ENCODE data around the gene ZCCHC10.
"Not testable (repeated sequence)": the region's sequence is repeated elsewhere in the genome, so short reads cannot be mapped to it uniquely, and the experiment has no call there.

ZCCHC10 gene

GRCh38 chr5:133030343-133031005, 4.1 kb upstream of the ZCCHC10 start:
- ChIA-PET CTCF (interaction anchor here (0.6 kb wide), 1 partner anchor 119 kb away, joined by 4 read pairs; no protein-coding TSS in a partner anchor), POLR2A (interaction anchor here (0.9 kb wide), 1 partner anchor 12 kb away, joined by 5 read pairs; no protein-coding TSS in a partner anchor)
- Histone ChIP-seq H3K36me3 (ENCODE audit: control insufficient read depth in 4 of 4, insufficient read depth in 4 of 4, low read length in 3 of 4) (no peaks in the 10 kb centered on the region), H3K4me3 (ENCODE audit: control insufficient read depth in 1 of 7, extremely low read depth in 1 of 7, insufficient read depth in 4 of 7, low read depth in 2 of 7, low read length in 6 of 7) (no peak overlapping the region), H3K9me3 (ENCODE audit: control extremely low read depth in 1 of 5, control insufficient read depth in 4 of 5, insufficient read depth in 2 of 5, low read depth in 1 of 5, low read length in 4 of 5) (no peaks in the 10 kb centered on the region), H3K27ac (ENCODE audit: insufficient read depth in 1 of 2, low read depth in 1 of 2, low read length in 2 of 2, poor library complexity in 1 of 2, severe bottlenecking in 2 of 2) (no peak overlapping the region), H3K27me3 (replicated peaks in 2 of 5; ENCODE audit: control insufficient read depth in 4 of 5, insufficient read depth in 5 of 5, low read length in 4 of 5) (no peaks in the 10 kb centered on the region), H3K4me1 (ENCODE audit: control extremely low read depth in 1 of 4, control insufficient read depth in 4 of 4, insufficient read depth in 4 of 4, low read length in 3 of 4) (peaks cover 9 to 18% (median 13%) of the 10 kb centered on the region in 4 experiments)
- no peak for DNase-seq
- WGBS (ENCODE audit: insufficient coverage), result no CpG with 5 or more reads among the region's 2 CpGs

- Histone ChIP-seq H3K4me3 (ENCODE audit: control insufficient read depth in 1 of 7, extremely low read depth in 1 of 7, insufficient read depth in 4 of 7, low read depth in 2 of 7, low read length in 6 of 7) (no peak overlapping the region), H3K36me3 (ENCODE audit: control insufficient read depth in 4 of 4, insufficient read depth in 4 of 4, low read length in 3 of 4) (no peaks in the 10 kb centered on the region), H3K9me3 (ENCODE audit: control extremely low read depth in 1 of 5, control insufficient read depth in 4 of 5, insufficient read depth in 2 of 5, low read depth in 1 of 5, low read length in 4 of 5) (no peaks in the 10 kb centered on the region), H3K27ac (ENCODE audit: insufficient read depth in 1 of 2, low read depth in 1 of 2, low read length in 2 of 2, poor library complexity in 1 of 2, severe bottlenecking in 2 of 2) (no peak overlapping the region), H3K27me3 (replicated peaks in 2 of 5; ENCODE audit: control insufficient read depth in 4 of 5, insufficient read depth in 5 of 5, low read length in 4 of 5) (no peaks in the 10 kb centered on the region), H3K4me1 (ENCODE audit: control extremely low read depth in 1 of 4, control insufficient read depth in 4 of 4, insufficient read depth in 4 of 4, low read length in 3 of 4) (peaks cover 10 to 26% (median 21%) of the 10 kb centered on the region in 4 experiments)
- ChIA-PET POLR2A (no interaction called here), CTCF (no interaction called here)
- WGBS (ENCODE audit: insufficient coverage), result 88% methylated on average over 1 of the region's 1 CpG
- DNase-seq, result no peak
These were observed 3.1 kb upstream of the ZCCHC10 start for GRCh38 chr5:133029416-133029815.

GRCh38 chr5:133026664-133027153, 360 bp upstream of the ZCCHC10 start:
- H3K27me3 ChIP-seq (replicated peaks in 2 of 5; ENCODE audit: control insufficient read depth in 4 of 5, insufficient read depth in 5 of 5, low read length in 4 of 5), result no peaks in the 10 kb centered on the region
- H3K4me1 ChIP-seq (ENCODE audit: control extremely low read depth in 1 of 4, control insufficient read depth in 4 of 4, insufficient read depth in 4 of 4, low read length in 3 of 4), result peaks cover 8 to 17% (median 11%) of the 10 kb centered on the region in 4 experiments
- H3K9me3 ChIP-seq (ENCODE audit: control extremely low read depth in 1 of 5, control insufficient read depth in 4 of 5, insufficient read depth in 2 of 5, low read depth in 1 of 5, low read length in 4 of 5), result no peaks in the 10 kb centered on the region
- WGBS (ENCODE audit: insufficient coverage), result 2% methylated on average over 9 of the region's 15 CpGs
- H3K36me3 ChIP-seq (ENCODE audit: control insufficient read depth in 4 of 4, insufficient read depth in 4 of 4, low read length in 3 of 4), result peaks cover 0 to 9% (median 2%) of the 10 kb centered on the region in 4 experiments
- no peak for DNase-seq
- peak overlapping the region in 1 of 2 experiments; percentile 80 for H3K27ac ChIP-seq (ENCODE audit: insufficient read depth in 1 of 2, low read depth in 1 of 2, low read length in 2 of 2, poor library complexity in 1 of 2, severe bottlenecking in 2 of 2)
- POLR2A ChIA-PET, result interaction anchor here (0.6 to 1.9 kb wide), 2 partner anchors 25 to 64 kb away, joined by 3 to 13 read pairs; partner anchors contain the start of genes AFF4 and HSPA4
- peak overlapping the region in 6 of 7 experiments; percentile 72 to 98 (median 94) for H3K4me3 ChIP-seq (ENCODE audit: control insufficient read depth in 1 of 7, extremely low read depth in 1 of 7, insufficient read depth in 4 of 7, low read depth in 2 of 7, low read length in 6 of 7)
- CTCF ChIA-PET, result interaction anchor here (0.6 kb wide), 1 partner anchor 1042 kb away, joined by 3 read pairs; no protein-coding TSS in a partner anchor

- H3K4me3 ChIP-seq (ENCODE audit: control insufficient read depth in 1 of 7, extremely low read depth in 1 of 7, insufficient read depth in 4 of 7, low read depth in 2 of 7, low read length in 6 of 7); H3K27me3 ChIP-seq (replicated peaks in 2 of 5; ENCODE audit: control insufficient read depth in 4 of 5, insufficient read depth in 5 of 5, low read length in 4 of 5); DNase-seq; H3K9me3 ChIP-seq (ENCODE audit: control extremely low read depth in 1 of 5, control insufficient read depth in 4 of 5, insufficient read depth in 2 of 5, low read depth in 1 of 5, low read length in 4 of 5); H3K27ac ChIP-seq (ENCODE audit: insufficient read depth in 1 of 2, low read depth in 1 of 2, low read length in 2 of 2, poor library complexity in 1 of 2, severe bottlenecking in 2 of 2); POLR2A ChIA-PET; H3K4me1 ChIP-seq (ENCODE audit: control extremely low read depth in 1 of 4, control insufficient read depth in 4 of 4, insufficient read depth in 4 of 4, low read length in 3 of 4): not testable (repeated sequence)
- peaks cover 9 to 22% (median 21%) of the 10 kb centered on the region in 4 experiments for H3K36me3 ChIP-seq (ENCODE audit: control insufficient read depth in 4 of 4, insufficient read depth in 4 of 4, low read length in 3 of 4)
- WGBS (ENCODE audit: insufficient coverage), result 98% methylated on average over 5 of the region's 7 CpGs
- CTCF ChIA-PET, result interaction anchor here (1.7 kb wide), 1 partner anchor 25 kb away, joined by 3 read pairs; no protein-coding TSS in a partner anchor
These were observed 6.9 kb downstream of the ZCCHC10 start for GRCh38 chr5:133019471-133019870.

- ChIA-PET CTCF (no interaction called here), POLR2A (interaction anchor here (0.6 to 0.9 kb wide), 2 partner anchors 49 to 54 kb away, joined by 3 to 4 read pairs; no protein-coding TSS in a partner anchor)
- no peaks in the 10 kb centered on the region for H3K27me3 ChIP-seq (replicated peaks in 2 of 5; ENCODE audit: control insufficient read depth in 4 of 5, insufficient read depth in 5 of 5, low read length in 4 of 5)
- DNase-seq, result no peak
- 97% methylated on average over 4 of the region's 4 CpGs for WGBS (ENCODE audit: insufficient coverage)
- no peak overlapping the region for H3K27ac ChIP-seq (ENCODE audit: insufficient read depth in 1 of 2, low read depth in 1 of 2, low read length in 2 of 2, poor library complexity in 1 of 2, severe bottlenecking in 2 of 2)
- peaks cover 10 to 22% (median 19%) of the 10 kb centered on the region in 4 experiments for H3K36me3 ChIP-seq (ENCODE audit: control insufficient read depth in 4 of 4, insufficient read depth in 4 of 4, low read length in 3 of 4)
- no peaks in the 10 kb centered on the region for H3K9me3 ChIP-seq (ENCODE audit: control extremely low read depth in 1 of 5, control insufficient read depth in 4 of 5, insufficient read depth in 2 of 5, low read depth in 1 of 5, low read length in 4 of 5)
- H3K4me1 ChIP-seq (ENCODE audit: control extremely low read depth in 1 of 4, control insufficient read depth in 4 of 4, insufficient read depth in 4 of 4, low read length in 3 of 4), result no peaks in the 10 kb centered on the region
- H3K4me3 ChIP-seq (ENCODE audit: control insufficient read depth in 1 of 7, extremely low read depth in 1 of 7, insufficient read depth in 4 of 7, low read depth in 2 of 7, low read length in 6 of 7), result no peak overlapping the region
These were observed 8.4 kb downstream of the ZCCHC10 start for GRCh38 chr5:133017964-133018363.

GRCh38 chr5:133015466-133015865, 10.9 kb downstream of the ZCCHC10 start:
- Histone ChIP-seq H3K27ac (ENCODE audit: insufficient read depth in 1 of 2, low read depth in 1 of 2, low read length in 2 of 2, poor library complexity in 1 of 2, severe bottlenecking in 2 of 2) (no peak overlapping the region), H3K4me1 (ENCODE audit: control extremely low read depth in 1 of 4, control insufficient read depth in 4 of 4, insufficient read depth in 4 of 4, low read length in 3 of 4) (no peaks in the 10 kb centered on the region), H3K4me3 (ENCODE audit: control insufficient read depth in 1 of 7, extremely low read depth in 1 of 7, insufficient read depth in 4 of 7, low read depth in 2 of 7, low read length in 6 of 7) (no peak overlapping the region), H3K9me3 (ENCODE audit: control extremely low read depth in 1 of 5, control insufficient read depth in 4 of 5, insufficient read depth in 2 of 5, low read depth in 1 of 5, low read length in 4 of 5) (no peaks in the 10 kb centered on the region), H3K27me3 (replicated peaks in 2 of 5; ENCODE audit: control insufficient read depth in 4 of 5, insufficient read depth in 5 of 5, low read length in 4 of 5) (no peaks in the 10 kb centered on the region), H3K36me3 (ENCODE audit: control insufficient read depth in 4 of 4, insufficient read depth in 4 of 4, low read length in 3 of 4) (peaks cover 10 to 21% (median 15%) of the 10 kb centered on the region in 4 experiments)
- DNase-seq, result no peak
- CTCF ChIA-PET, result no interaction called here
- POLR2A ChIA-PET, result no interaction called here
- no CpG with 5 or more reads among the region's 1 CpG for WGBS (ENCODE audit: insufficient coverage)

GRCh38 chr5:133008455-133008854, 17.9 kb downstream of the ZCCHC10 start:
- WGBS (ENCODE audit: insufficient coverage), result 94% methylated on average over 2 of the region's 6 CpGs
- not testable (repeated sequence) for DNase-seq

More at GRCh38 chr5:133008455-133008854, 17.9 kb downstream of the ZCCHC10 start:
- H3K9me3 ChIP-seq (ENCODE audit: control extremely low read depth in 1 of 5, control insufficient read depth in 4 of 5, insufficient read depth in 2 of 5, low read depth in 1 of 5, low read length in 4 of 5); H3K4me1 ChIP-seq (ENCODE audit: control extremely low read depth in 1 of 4, control insufficient read depth in 4 of 4, insufficient read depth in 4 of 4, low read length in 3 of 4); H3K27ac ChIP-seq (ENCODE audit: insufficient read depth in 1 of 2, low read depth in 1 of 2, low read length in 2 of 2, poor library complexity in 1 of 2, severe bottlenecking in 2 of 2); H3K4me3 ChIP-seq (ENCODE audit: control insufficient read depth in 1 of 7, extremely low read depth in 1 of 7, insufficient read depth in 4 of 7, low read depth in 2 of 7, low read length in 6 of 7); POLR2A ChIA-PET; H3K27me3 ChIP-seq (replicated peaks in 2 of 5; ENCODE audit: control insufficient read depth in 4 of 5, insufficient read depth in 5 of 5, low read length in 4 of 5): not testable (repeated sequence)
- peaks cover 2 to 20% (median 11%) of the 10 kb centered on the region in 4 experiments for H3K36me3 ChIP-seq (ENCODE audit: control insufficient read depth in 4 of 4, insufficient read depth in 4 of 4, low read length in 3 of 4)
- CTCF ChIA-PET, result interaction anchor here (0.6 kb wide), 1 partner anchor 141 kb away, joined by 4 read pairs; no protein-coding TSS in a partner anchor

All from common myeloid progenitor, CD34-positive (primary cell).